ENCODE data around the gene FOXN3.

Gene FOXN3

DNA sequence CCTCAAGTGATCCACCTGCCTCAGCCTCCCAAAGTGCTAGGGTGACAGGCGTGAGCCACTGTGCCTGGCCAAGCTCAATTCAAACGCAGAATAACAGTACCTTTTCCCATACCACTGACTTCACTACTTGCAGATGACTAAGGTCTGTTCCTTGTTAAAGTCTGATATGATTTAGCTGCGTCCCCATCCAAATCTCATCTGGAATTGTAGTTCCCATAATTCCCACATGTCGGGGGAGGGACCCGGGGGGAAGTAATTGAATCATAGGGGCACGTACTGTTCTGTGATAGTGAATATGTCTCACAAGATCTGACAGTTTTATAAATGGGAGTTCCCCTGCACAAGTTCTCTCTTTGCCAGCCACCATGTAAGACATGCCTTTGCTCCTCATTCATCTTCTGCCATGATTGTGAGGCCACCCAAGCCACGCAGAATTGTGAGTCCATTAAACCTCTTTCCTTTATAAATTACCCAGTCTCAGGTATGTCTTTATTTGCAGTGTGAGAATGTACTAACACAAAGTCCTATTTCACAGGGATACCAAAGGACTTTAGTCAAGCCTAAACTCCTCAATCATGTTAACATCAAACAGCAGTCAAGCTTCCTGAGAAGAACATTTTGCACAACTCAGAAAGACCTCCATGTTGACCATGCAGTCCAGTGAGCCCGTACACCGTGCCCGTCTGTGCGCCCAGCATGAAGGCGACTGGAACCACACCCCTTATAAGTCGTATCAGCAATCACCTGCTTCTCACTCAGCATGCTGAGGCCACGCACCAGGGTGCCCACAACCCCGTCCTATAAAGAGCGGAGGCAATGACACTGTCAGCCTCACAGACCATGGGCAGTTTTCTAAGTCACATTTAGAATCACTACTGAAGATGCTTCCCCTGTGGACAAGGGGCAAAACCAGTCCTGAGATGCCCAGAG, 36.9 kb downstream of the FOXN3 start:
- DNase-seq: no peak

DNA sequence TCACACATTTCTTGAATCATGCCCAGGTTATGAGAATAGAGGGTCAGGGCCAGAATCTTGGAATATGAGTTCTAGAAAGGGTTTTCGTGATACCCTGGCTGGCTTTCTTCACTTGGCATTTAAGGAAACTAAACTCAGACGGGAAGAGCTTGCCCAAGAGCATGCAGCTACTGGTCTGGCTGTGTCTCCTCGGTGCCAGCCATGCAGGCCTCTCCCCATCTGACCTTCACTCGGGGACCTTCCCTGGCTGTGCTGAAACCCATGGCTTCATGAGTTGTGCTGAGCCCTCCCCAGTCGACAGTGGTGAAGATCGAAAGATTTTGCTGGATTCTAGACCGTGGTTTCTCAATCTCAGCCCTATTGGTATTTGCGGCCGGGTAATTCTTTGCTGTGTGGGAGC, 38.0 kb downstream of the FOXN3 start:
- DNase-seq: no peak

DNA sequence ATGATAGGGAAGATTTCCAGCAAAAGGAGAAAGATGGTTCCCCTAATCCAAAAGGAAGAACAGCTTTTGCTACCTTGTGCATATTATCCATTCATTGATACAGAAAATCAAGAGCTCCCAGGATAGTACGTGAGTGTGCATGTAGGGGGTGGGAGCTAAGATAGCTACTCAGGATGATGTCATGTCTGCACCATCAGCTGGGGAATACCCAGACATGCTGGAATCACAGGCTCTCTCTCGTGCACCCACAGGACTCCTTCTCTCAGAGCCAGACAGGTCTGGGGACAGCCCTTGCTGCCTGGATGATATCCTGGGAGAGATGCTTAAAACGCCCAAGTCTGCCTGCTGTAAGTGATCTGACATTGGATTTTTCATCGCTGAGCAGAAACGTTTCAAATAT, 38.9 kb downstream of the FOXN3 start:
- DNase-seq: no peak

DNA sequence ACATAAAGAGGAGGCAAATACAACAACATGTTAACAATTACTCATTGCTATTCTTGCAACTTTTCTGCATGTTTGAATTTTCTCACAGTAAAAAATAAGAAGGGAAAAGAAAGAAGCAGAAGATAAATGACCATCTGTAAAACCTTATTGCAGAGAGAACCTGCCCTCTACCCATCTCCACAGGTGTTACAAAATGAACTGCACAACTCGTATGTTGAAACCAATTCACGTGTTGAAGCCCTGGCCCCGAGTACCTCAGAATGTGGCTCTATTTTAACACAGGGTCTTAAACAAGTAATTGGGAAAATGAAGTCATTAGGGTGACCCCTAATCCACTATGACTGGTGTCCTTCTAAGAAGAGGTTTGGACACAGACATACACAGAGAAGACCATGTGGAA, 39.5 kb downstream of the FOXN3 start:
- no peak for DNase-seq

DNA sequence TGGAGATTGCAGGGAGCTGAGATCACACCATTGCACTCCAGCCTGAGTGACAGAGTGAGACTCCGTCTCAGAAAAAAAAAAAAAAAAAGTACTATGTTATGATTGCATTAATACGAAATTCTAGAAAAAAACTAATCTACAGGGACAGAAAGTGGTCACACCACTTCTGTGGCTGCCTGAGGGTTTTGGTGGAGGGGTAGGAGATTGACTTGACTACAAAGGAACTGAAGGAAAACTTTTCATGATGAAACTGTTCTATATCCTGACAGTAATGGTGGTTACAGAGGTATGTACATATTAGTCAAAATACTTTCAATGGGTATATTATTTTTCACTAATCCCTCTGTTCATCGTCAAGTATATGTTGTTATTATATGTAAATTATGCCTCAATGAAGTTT, 42.1 kb downstream of the FOXN3 start:
- DNase-seq: no peak

DNA sequence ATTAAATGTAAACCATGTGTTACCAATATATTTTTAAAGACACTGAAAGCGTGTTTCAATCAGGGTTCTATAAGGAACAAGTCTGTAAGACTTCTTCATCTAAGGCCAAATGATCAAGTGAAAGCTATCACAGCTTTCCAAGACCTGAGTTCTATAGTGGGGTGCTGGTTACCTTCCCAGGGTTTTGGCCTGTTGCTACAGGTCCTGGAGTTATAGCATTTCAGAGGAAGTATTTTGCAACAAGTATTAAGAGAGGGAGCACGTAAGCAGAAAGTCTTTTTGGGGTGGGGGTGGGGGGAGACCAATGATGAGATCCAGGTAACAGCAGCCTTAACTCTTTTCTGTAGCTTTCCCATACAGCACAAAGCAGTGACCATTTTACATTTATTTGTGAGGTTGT, 43.8 kb downstream of the FOXN3 start:
- DNase-seq: no peak

DNA sequence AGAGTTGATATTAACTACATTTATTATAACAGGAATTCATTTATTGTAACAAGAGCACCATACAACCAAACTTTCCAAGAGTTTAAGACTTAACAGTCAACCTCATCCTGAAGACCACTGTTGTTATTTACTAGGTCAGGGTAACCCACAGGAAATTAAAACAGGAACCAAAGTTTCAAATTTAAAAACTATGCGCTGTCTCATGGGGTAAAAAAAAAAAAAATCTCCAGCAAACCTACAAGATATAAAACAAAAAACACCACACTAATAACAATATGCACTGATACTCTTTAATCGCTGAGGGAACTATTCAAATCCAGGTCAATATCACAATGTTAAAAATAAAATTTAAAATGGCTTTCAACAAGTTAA, 44.5 kb downstream of the FOXN3 start:
- DNase-seq: no peak

DNA sequence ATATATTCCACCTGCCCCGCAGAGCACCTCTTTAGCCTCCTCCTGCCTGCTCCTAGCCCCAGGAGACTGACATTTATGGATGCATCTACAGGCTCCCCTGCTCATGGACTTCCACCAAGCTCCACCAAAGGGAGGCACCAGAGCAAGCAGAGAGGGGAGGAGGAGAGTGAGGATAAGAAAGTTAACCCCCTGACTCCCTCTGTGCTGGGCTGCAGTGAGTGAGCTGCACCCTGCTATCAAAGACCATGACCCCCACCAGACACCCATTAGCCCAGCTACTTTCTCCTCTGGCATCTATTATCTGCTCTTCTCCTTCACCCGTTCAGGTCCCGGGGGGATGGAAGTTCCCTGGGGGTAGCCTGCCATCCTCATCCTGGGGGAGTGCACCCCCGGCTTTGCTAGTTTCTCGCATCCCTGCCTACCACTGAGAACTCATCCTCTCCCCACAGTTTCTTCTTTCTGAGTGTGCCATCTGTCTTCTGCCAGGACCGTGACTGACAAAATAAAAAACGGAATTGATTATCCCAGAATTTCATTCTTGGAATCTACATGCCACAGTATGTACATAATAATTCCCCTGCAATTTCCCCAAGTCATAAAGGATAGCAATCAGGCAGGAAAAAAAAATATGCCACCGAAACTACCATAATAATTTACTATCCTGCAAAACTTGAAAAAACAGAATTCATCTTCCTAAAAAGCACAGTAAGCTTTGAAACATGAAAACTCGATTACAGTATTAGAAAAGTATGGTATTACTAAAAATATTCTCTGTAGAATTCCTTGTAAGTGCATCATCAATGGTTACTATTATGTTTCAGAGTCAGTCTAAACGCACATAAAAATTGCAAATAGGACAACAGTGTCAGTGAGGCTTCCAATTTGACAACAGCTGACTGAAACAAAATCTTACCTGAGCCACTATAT, 45.2 kb downstream of the FOXN3 start:
- no peak for DNase-seq

DNA sequence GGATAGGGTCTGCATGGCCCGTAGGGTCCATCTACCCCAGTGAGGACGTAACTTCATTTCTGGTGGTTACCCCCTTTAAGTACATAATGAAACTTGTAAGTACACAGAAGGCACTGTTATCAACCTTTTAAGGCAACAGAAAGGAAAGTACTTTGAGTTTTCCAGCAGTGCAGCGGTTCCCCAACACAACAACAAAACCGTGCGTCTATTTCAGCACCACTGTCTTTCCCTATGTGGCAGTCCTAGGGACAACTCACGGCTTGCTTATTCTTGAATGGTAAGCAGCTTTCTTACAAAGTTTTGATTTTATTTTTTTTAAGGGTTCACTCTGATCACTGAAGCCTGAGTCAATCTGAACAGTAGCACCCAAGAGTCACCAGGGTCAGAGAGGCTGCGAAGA, 46.3 kb downstream of the FOXN3 start:
- DNase-seq: no peak

DNA sequence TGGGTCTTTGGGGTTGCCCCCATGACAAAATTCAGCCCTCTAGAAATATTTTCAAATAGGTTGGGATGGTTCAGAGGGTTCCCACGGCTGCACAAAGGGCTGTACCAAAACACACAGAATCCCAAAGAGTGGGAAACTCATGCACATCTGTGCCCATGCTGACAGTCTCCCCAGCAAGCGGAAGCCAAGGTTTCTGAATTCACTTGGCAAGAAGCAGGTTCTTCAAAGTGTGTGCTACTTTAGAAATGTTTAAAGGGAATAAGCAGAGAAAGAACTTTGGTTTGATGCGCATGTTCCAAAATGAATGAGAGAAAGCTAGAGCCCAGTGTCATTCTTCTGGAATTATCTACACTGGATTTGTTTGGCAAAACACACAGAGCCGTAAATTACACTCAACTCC, 46.7 kb downstream of the FOXN3 start:
- DNase-seq: no peak

DNA sequence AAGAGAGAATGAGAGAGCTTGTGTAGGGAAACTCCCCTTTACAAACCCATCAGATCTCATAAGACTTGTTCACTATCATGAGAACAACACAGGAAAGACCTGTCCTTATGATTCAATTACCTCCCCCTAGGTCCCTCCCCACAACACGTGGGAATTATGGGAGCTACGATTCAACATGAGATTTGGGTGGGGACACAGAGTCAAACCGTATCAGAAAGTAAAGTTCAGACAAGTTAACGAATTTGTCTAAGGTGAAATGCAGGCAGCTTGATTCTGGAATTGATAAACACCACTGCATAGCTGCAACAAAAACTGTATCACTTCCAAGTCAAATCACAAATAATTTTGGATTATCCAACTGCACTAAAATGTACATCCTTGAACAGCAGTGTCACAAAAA, 47.4 kb downstream of the FOXN3 start:
- DNase-seq: no peak

DNA sequence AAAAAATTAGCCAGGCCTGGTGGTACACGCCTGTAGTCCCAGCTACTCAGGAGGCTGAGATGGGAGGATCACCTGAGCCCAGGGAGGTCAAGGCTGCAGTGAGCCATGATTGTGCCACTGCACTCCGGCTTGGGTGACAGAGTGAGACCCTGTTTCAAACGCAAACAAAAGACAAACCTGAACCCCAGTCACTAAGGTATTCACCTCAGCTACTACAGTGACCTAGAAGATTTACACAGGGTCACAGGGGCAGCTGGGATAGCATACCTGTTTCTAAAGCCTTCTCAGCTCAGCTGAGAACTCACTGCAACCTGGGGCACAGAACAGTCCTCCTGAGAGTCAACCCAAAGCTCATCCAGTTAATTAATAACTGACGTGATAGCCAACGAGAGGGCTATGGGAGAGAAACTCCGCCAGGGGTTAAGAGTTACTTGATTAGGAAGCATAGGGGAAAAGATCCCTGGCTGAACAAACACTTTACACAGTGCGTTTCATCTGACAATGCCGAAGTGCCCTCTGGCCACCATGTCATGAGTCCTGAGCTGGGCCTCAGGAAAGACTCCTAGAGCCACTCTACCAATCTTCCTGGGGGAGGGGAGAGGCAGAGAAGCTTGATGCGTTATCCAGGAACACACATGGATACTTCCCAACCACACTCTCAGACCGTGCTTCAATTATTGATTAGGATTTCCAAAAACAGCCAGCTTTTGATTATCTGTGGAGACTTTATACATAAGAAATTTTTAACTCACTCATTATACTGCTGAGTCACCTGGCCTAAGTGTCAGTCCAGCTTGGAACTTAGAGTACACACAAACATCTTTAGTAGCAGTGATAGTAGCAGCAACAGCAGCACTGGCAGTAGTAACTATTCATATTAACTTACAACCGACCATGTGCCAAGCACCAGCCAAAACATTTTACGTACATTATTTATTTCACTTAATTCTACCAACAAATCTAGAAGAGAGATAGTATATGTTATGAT, 48.2 kb downstream of the FOXN3 start:
- DNase-seq: peak; percentile 19

DNA sequence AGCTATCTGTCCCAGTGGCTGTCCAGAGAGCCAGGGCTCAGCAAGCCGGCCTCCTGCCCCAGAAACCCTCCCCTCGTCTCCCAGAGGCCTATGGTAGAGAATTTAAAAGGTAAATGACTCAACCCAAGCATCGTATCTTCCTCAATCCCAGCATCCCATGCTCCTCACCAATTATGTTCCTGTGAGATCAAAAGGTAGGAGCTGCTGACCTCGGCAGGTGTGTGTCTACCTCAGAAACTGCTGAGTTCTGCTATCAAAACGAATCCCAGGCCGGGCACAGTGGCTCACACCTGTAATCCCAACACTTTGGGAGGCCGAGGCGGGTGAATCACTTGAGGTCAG, 49.3 kb downstream of the FOXN3 start:
- no peak for DNase-seq

DNA sequence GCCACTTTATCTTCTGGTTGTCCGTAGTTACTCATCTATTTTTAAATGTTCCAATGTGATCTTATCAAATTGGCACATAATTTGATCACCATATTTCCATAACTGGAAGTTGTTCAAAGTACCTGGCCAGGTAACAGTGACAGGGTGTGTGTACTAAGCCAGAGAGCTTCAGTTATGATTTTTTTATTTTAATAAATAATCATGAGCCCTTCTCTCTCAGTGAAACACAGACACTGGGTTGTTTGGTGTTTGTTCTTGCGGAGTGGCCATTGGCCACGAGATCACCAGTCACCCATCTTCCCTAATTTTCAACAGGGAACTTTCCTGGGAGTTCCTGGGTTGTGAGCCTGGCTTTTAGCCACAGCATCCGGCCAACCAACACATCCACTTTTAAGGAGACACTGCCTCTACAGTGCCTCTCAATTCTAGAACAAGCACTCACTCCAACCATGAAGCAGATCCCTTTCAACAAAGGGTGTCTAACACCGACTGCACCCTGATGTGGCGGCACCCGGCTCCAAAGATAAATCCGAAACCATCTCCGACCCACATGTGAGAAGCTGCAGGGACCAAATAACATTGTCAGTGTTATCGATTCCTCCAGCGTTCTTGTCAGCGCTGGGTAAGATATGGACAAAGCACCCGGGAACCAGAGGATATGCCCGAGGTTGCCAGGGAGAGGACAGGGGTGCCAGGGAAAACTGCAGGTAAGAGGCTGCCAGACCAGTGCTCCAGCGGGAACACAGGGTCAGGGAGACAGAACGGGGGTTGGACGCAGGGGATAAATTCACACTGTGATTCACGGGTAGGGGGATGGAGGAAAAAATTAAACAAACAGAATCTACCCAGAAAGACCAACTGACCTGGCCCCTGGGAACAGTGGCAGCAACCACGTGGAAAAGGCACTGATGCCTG, 49.9 kb downstream of the FOXN3 start:
- no peak for DNase-seq

DNA sequence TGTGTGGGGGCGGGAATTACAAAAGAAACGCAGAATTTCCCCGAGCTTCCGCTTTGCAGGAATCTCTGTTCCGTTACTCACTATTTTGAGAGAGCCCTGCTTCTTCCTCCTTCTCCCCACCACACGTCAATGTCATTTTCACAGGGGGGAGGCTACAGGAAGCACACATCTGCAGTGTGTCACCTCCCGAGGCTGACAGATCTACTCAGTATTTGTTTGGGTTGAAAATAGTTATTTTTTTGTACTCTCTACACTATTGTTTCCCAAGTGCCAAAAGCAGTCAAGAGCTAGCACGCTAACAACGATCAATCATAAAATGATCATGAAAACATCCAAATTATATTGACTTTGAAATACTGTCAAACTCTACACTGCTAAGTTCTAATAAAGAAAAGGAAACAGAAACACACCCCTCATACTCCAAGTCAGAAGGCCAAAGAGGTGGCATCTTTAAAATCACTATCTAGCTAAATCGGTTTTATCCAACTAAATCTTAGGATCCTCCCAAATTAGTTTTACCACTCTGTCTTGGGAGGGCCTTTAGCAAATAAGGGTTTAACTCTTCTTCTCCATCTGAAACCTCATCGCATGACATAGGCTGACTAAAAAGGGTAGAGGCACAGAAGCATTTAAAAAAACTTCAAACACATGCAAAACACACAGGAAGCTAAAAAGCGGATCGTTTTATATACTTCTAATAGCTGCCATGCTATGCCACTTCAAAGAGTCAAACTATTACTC, 51.8 kb downstream of the FOXN3 start:
- DNase-seq: no peak

DNA sequence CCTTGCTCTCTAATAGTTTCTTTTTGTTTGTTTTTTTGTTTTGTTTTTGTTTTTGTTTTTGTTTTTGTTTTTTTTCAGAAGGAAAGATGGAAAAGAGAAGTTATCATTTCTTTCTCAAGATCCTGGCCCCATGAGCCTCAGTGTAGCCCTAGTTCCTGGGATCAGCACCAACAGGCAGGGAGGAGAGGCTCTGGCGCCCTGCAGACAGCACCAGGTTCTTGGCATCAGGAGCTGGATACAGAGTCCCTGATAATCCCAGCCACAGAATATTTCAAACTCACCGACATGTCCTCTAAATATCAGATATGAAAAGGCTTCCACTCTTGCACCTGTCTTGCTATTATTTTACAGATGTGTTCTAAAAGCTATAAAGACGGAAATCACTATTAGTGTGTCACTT, 52.7 kb downstream of the FOXN3 start:
- DNase-seq: no peak

DNA sequence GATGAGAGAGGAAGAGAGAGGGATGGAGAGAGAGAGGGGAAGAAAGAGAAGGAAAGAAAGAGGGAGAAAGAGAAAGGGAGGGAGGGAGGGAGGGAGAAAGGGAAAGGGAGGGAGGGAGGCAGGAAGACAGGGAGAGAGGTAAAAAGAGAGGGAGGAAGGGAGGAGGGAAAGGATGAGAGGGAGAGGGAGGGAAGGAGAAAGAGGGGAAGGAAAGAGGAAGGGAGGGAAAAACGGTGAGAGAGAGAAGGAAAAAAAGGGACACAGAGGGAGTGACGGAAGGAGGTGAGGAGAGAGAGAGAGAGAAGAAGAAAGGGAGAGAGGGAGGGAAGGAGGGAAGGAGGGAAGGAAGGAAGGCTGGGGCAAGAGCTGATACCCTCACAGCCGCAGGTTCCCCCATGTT, 56.8 kb downstream of the FOXN3 start:
- no peak for DNase-seq

DNA sequence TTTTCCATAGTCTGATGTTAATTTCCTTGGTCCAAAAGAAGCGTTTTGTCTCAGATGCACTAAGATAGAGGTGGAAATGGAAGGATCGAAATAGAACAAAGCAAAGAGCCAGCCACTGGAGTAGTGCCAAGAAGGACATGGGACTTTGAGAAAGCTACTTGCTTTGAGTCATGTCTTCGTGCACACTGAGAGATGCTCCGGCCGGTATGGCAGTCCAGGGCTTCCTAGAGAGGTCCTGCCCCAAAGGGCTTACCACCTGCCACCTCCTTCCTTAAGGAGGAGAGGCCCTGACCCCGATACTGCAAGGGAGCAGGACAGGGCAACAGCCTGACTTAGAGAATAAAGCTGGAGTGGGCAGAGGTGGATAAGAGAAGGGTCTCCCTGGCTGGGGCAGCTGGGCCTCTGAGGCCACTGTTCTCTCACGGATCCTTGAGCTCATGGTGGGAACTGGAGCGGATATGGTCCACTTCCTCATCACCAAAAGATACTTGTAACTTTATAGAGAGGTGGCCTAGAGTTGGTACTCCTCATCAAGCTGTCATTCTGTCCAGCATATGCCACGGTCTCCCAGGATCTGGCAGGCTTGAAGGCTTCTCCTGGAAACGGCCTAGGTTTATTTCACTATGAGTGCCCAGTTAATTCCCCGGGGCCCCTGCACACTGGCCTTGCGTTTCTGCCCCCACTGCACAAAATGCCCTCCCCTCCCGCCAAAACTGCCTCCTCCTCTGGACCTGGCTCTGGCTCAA, 57.4 kb downstream of the FOXN3 start:
- no peak for DNase-seq

DNA sequence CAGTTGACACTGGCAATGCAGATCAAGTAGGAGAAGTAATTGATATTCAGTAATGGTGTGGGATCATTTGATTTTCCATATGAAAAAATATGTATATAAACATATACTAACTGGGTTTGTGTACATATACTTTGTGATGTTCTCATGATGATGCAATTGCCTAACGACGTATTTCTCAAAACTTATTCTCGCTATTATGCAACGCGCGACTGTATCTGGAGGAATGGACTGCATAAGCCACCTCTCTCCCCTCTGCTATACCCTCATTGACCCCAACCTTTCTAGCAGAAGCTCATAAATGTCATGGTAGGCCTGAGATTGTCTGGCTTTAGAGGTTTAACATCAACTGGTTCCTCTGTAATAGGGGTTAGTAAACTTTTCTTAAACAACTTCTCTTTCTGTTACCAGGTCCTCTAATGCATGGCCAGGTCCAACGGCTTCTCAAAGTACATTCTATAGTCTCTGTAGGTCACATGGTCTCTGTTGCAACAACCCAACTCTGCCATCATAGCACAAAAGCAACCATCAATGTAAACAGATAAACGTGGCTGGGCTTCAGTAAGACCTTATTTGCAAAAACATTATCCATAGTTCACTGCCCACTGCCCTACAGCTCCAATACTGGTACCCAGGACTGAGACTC, 59.3 kb downstream of the FOXN3 start:
- no peak for DNase-seq

DNA sequence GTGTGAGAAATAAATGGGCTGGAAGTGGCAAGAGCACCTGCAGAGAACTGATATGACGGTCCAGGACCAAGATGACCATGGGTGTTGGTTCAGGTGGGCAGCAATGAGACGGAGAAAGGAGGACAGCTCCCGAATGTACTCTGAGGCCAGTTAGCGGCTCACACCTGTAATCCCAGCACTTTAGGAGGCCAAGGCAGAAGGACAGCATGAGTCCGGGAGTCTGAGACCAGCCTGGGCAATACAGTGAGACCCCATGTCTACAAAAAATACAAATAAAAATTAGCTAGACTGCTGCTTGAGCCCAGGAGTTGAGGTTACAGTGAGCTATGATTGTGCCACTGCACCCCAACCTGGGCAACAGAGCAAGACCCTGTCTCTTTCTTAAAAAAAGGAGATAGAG, 60.1 kb downstream of the FOXN3 start:
- no peak for DNase-seq
